Body of pancreas (tissue), 4 donors: ENCODE measurements around the gene NTRK1. TPM values are rescaled to one million over a fixed set of nuclear protein-coding genes. Genes with fewer than 3 reads are reported as not detected.

Source experiments
- ATAC-seq: fragments of 150-250 bp; one replicate; pipeline ENCODE4 v1.9.1; 2016
- DNase-seq, 4 donors: peaks; one replicate each; pipeline ENCODE4 v3.0.0-alpha.2; 2019
- H3K27ac ChIP-seq, 4 donors: fragments of 200-600 bp; sonication (generic); 1 replicate in 3 of 4; 2 replicates in 1 of 4; pipeline versions ENCODE4 v1.5.1 to v1.6.1; 2016 to 2019; ENCODE audit warnings: mild to moderate bottlenecking in 1 of 4, mixed read lengths in 1 of 4, moderate library complexity in 1 of 4
- H3K27me3 ChIP-seq, 2 donors: fragments of 200-600 bp; sonication (generic); one replicate each; pipeline ENCODE4 v1.6.0; 2016; ENCODE audit warnings: mild to moderate bottlenecking in 1 of 2
- H3K36me3 ChIP-seq, 2 donors: fragments of 200-600 bp; sonication (generic); replicated peaks in 1 of 2; 2 replicates each; pipeline ENCODE4 v1.5.1; 2016; ENCODE audit warnings: low read depth in 2 of 2; ENCODE audit not compliant: insufficient read depth in 1 of 2
- H3K4me1 ChIP-seq: fragments of 200-600 bp; sonication (generic); one replicate; pipeline ENCODE4 v1.6.0; 2016
- H3K4me3 ChIP-seq, 2 donors: fragments of 200-600 bp; sonication (generic); 1 replicate in 1 of 2; 2 replicates in 1 of 2; pipeline ENCODE4 v1.5.1; 2016 to 2019
- H3K9me3 ChIP-seq, 3 donors: fragments of 200-600 bp; sonication (generic); 1 replicate in 2 of 3; 2 replicates in 1 of 3; pipeline ENCODE4 v1.5.1; 2016
- POLR2A ChIP-seq, 3 donors: fragments of 450-650 bp; IDR thresholded peaks; one replicate each; pipeline ENCODE4 v1.6.1; 2016; ENCODE audit warnings: antibody characterized with exemption in 3 of 3, mild to moderate bottlenecking in 2 of 3
- WGBS, 2 donors: methylation state at CpG; one replicate each; pipeline ENCODE4 v1.1.5; 2017; 5-methylcytosine and 5-hydroxymethylcytosine counted together
- intact Hi-C: fragments of 100-400 bp; cut with DNase I; formaldehyde crosslinking; loops from one replicate; pipeline ENCODE4 v1.15.1; 2023
- total RNA-seq, 2 donors: library from RNA; depleted of rRNA; stranded (reverse); fragments of >200 nt; gene quantifications; one replicate each; pipeline ENCODE4 v1.1.0, GENCODE V29; 2016
- TF ChIP-seq, protein P1 (sequence below), 7 experiments: fragments of 450-650 bp in 4 of 7; fragments of 200-600 bp in 3 of 7; sonication (generic) in 3 of 7; IDR thresholded peaks; one replicate each; pipeline ENCODE4 v1.5.1; 2016 to 2019; ENCODE audit warnings: antibody characterized with exemption in 7 of 7

NTRK1 gene
- total RNA-seq, 2 donors from 2014 or later: 0.99 TPM; not detected in 1

GRCh38 chr1:156921053-156921529 is 60.4 kb downstream of the NTRK1 start:
- Histone ChIP-seq H3K27ac (no peak overlapping the region), H3K27me3 (peaks cover 0 to 22% of the 10 kb centered on the region in 2 donors), H3K36me3 (no peaks in the 10 kb centered on the region), H3K4me3 (no peak overlapping the region), H3K9me3 (no peaks in the 10 kb centered on the region), H3K4me1 (peaks cover 21% of the 10 kb centered on the region)
- 63 to 64% methylated on average over 7 of the region's 7 CpGs for WGBS, 2 donors
- intact Hi-C loops: no loop called here
- no peak for ATAC-seq
- TF ChIP-seq POLR2A (IDR thresholded peaks at IDR 0.05): no peak
- TF ChIP-seq, protein P1, sequence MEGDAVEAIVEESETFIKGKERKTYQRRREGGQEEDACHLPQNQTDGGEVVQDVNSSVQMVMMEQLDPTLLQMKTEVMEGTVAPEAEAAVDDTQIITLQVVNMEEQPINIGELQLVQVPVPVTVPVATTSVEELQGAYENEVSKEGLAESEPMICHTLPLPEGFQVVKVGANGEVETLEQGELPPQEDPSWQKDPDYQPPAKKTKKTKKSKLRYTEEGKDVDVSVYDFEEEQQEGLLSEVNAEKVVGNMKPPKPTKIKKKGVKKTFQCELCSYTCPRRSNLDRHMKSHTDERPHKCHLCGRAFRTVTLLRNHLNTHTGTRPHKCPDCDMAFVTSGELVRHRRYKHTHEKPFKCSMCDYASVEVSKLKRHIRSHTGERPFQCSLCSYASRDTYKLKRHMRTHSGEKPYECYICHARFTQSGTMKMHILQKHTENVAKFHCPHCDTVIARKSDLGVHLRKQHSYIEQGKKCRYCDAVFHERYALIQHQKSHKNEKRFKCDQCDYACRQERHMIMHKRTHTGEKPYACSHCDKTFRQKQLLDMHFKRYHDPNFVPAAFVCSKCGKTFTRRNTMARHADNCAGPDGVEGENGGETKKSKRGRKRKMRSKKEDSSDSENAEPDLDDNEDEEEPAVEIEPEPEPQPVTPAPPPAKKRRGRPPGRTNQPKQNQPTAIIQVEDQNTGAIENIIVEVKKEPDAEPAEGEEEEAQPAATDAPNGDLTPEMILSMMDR (IDR thresholded peaks at IDR 0.05): no peak
- no peak for DNase-seq

DNA sequence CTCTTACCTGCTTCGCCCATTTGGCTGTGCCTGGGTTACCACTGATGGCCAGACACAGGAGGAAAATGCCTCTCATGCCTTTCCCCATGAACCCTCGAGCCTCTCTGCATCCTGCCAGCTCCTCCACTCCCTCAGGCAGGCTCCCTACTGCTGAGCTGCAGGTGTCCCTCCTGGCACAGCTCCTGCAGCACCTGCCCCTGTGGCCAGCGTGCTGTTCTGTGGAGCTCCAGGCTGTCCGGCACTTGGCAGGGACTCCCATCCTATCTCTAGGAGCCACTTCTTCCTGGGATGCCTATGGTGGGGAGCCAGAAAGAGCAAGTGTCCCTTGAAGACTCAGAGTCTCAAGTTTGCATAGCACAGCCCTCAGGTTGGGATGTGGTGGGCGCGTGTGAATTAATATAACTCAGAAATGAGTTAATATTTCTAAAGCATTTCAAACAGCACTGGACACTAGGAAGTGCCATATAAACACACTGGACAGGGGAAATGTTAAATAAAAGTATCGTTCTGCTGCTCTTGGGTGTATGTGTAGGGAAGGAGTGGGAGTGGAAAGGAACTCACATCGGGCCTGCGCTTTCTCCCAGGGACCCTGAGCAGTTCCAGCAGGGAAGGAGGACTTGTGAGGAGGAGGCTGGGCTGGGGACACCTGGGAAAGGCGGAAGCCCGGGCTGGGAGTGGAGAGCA is 62.5 kb downstream of the NTRK1 start:
- WGBS, 2 donors: 14 to 16% methylated on average over 11 of the region's 11 CpGs
- intact Hi-C loops: no loop called here
- ATAC-seq (no peak), DNase-seq (no peak)
- TF ChIP-seq POLR2A (IDR thresholded peaks at IDR 0.05): no peak
- TF ChIP-seq, protein P1 (IDR thresholded peaks at IDR 0.05): no peak
- H3K4me3 ChIP-seq: no peak overlapping the region
- H3K36me3 ChIP-seq: no peaks in the 10 kb centered on the region
- peaks cover 0 to 33% of the 10 kb centered on the region in 2 donors for H3K27me3 ChIP-seq
- H3K27ac ChIP-seq: no peak overlapping the region
- no peaks in the 10 kb centered on the region for H3K9me3 ChIP-seq
- peaks cover 28% of the 10 kb centered on the region for H3K4me1 ChIP-seq

DNA sequence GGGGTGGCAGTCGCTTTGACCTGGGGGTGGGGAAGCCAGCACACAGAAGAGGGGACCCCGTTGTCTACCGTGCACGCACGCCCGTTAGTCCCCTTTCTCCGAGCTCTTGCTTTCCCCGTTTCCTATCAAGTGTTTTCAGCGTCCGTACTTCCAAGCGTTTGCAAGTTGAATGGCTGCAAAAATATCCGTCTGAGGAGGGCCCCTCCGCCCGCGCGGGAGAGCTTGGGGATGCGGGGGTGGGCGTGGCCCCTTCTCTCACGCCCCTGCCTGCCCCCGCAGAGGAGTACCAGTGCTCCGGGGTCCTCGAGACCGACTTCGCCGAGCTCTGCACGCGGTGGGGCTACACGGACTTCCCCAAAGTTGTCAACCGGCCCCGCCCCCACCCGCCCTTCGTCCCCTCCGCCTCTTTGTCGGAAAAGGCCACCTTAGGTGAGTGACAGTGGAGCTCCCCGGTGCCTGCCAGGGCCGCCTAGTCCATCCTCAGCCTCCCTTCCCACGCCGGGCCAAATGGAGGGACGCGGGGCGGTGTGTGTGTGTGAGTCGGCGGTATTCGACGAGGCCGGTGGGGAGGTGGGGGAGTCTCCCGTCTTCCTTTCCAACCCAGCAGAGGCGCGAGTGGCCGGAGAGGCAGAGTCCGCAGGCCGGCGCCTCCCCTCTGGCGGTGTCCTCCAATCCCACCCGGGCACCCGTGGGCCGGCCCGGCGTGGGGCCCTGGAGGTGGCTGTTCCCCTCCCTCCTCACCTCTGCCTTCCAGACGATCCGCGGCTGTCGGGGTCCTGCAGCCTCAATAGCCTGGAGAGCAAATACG is 63.2 kb downstream of the NTRK1 start:
- no peak overlapping the region for H3K4me3 ChIP-seq
- ATAC-seq: no peak
- intact Hi-C loops: no loop called here

DNA sequence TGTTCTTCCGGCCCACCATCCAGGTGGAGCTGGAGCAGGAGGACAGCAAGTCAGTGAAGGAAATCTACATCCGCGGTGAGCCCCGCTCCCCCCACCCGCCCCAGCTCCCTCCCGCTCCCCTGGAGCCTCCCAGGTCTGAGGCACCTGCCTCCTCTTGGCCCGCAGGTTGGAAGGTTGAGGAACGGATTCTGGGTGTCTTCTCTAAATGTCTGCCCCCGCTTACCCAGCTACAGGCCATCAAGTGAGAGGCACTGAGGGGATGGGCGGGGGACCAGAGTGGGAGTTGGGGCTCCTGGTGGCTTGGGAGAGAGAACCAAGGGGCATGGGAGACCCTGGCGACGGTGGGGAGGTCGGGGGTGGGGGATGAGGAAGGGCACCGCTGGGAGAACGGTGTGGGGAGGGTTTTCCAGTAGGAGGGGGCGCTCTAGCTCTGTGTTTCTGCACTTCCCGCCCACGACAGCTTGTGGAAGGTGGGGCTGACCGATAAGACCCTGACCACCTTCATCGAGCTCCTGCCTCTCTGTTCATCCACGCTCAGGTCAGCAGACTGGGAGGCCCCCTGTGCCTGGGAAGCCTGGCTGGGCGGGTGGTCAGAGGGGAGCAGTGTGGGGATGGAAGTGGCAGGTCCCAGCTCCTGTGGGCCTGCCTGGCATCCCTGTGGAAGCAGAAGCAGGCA is 64.0 kb downstream of the NTRK1 start:
- Histone ChIP-seq H3K9me3 (no peaks in the 10 kb centered on the region), H3K4me1 (peaks cover 28% of the 10 kb centered on the region), H3K4me3 (no peak overlapping the region), H3K36me3 (no peaks in the 10 kb centered on the region), H3K27ac (no peak overlapping the region), H3K27me3 (peaks cover 0 to 33% of the 10 kb centered on the region in 2 donors)
- intact Hi-C loops: no loop called here
- TF ChIP-seq, protein P1 (IDR thresholded peaks at IDR 0.05): no peak
- no peak for TF ChIP-seq POLR2A (IDR thresholded peaks at IDR 0.05)
- ATAC-seq (no peak), DNase-seq (no peak)
- 31 to 40% methylated on average over 14 to 21 of the region's 22 CpGs for WGBS, 2 donors

More for the DNA sequence above, 63.2 kb downstream of the NTRK1 start:
- no peaks in the 10 kb centered on the region for H3K9me3 ChIP-seq
- no peak for DNase-seq
- no peak overlapping the region for H3K27ac ChIP-seq
- H3K36me3 ChIP-seq: no peaks in the 10 kb centered on the region
- no peak for TF ChIP-seq POLR2A (IDR thresholded peaks at IDR 0.05)
- TF ChIP-seq, protein P1 (IDR thresholded peaks at IDR 0.05): no peak
- 3 to 5% methylated on average over 36 to 57 of the region's 64 CpGs for WGBS, 2 donors
- H3K27me3 ChIP-seq: peaks cover 0 to 33% of the 10 kb centered on the region in 2 donors
- peaks cover 28% of the 10 kb centered on the region for H3K4me1 ChIP-seq
